Measurements from ENCODE around the gene DHH. TPM values are rescaled to one million over a fixed set of nuclear protein-coding genes. Genes with fewer than 3 reads are reported as not detected.

Gene DHH
- total RNA-seq, 1 donor from 2014 or later: 0.52 TPM

GRCh38 chr12:49055092-49055491, 39.5 kb downstream of the DHH start:
- TF ChIP-seq, protein P1, sequence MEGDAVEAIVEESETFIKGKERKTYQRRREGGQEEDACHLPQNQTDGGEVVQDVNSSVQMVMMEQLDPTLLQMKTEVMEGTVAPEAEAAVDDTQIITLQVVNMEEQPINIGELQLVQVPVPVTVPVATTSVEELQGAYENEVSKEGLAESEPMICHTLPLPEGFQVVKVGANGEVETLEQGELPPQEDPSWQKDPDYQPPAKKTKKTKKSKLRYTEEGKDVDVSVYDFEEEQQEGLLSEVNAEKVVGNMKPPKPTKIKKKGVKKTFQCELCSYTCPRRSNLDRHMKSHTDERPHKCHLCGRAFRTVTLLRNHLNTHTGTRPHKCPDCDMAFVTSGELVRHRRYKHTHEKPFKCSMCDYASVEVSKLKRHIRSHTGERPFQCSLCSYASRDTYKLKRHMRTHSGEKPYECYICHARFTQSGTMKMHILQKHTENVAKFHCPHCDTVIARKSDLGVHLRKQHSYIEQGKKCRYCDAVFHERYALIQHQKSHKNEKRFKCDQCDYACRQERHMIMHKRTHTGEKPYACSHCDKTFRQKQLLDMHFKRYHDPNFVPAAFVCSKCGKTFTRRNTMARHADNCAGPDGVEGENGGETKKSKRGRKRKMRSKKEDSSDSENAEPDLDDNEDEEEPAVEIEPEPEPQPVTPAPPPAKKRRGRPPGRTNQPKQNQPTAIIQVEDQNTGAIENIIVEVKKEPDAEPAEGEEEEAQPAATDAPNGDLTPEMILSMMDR (conservative IDR thresholded peaks at IDR 0.05; ENCODE audit: low read depth, low read length): no peak
- no peak overlapping the region for H3K4me3 ChIP-seq (ENCODE audit: low read depth, low read length)
- DNase-seq (ENCODE audit: low read depth): no peak

DNA sequence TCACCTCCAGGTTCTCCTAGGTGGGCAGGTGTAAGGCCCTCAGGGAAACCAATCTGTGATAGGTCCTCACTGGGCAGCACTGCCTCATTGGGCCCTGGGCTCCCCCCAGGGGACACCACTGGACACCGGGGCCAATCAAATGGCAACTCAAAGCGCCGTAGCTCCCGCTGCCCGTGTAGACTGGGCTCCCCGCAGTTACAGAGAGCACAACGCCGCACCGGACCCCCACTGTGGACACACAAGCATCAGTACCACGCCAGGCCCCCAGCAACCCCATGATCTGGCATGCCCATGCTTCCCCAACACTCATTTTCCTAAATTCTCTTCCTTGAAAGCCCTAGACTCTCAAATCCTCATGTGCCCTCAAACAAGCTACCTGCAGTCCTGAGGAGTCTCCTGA, 40.1 kb downstream of the DHH start:
- TF ChIP-seq, protein P1 (conservative IDR thresholded peaks at IDR 0.05; ENCODE audit: low read depth, low read length): no peak
- DNase-seq (ENCODE audit: low read depth): no peak
- no peak overlapping the region for H3K4me3 ChIP-seq (ENCODE audit: low read depth, low read length)

- no peak for DNase-seq (ENCODE audit: low read depth)
- H3K4me3 ChIP-seq (ENCODE audit: low read depth, low read length): no peak overlapping the region
These were observed 40.5 kb downstream of the DHH start for GRCh38 chr12:49054096-49054495.

GRCh38 chr12:49052451-49053208, 42.0 kb downstream of the DHH start:
- DNase-seq (ENCODE audit: low read depth): no peak
- TF ChIP-seq, protein P1 (conservative IDR thresholded peaks at IDR 0.05; ENCODE audit: low read depth, low read length): no peak
- H3K4me3 ChIP-seq (ENCODE audit: low read depth, low read length): no peak overlapping the region

More at GRCh38 chr12:49054096-49054495, 40.5 kb downstream of the DHH start:
- TF ChIP-seq, protein P1 (conservative IDR thresholded peaks at IDR 0.05; ENCODE audit: low read depth, low read length): no peak

GRCh38 chr12:49051777-49052438, 42.7 kb downstream of the DHH start:
- H3K4me3 ChIP-seq (ENCODE audit: low read depth, low read length): no peak overlapping the region
- TF ChIP-seq, protein P1 (conservative IDR thresholded peaks at IDR 0.05; ENCODE audit: low read depth, low read length): no peak
- no peak for DNase-seq (ENCODE audit: low read depth)

DNA sequence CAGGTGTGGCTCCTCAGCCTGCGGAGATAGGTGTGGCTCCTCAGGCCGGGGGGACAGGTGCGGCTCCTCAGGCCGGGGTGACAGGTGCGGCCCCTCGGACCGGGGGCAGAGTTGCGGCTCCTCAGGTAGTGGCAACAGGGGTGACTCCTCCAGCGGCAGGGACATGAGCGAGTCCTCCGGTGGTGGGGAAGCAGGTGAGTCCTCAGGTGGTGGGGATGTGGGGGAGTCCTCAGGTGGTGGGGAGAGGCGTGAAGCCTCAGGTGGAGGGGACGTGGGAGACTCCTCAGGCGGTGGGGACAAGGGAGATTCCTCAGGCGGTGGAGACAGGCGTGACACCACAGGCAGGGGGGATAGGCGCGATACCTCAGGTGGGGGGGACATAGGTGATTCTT, 43.2 kb downstream of the DHH start:
- DNase-seq (ENCODE audit: low read depth): no peak
- H3K4me3 ChIP-seq (ENCODE audit: low read depth, low read length): no peak overlapping the region
- TF ChIP-seq, protein P1 (conservative IDR thresholded peaks at IDR 0.05; ENCODE audit: low read depth, low read length): no peak
